Endothelial cell of hepatic sinusoid (primary cell): ENCODE measurements around the gene NUP88.

Experiments used
- in situ Hi-C: cut with HindIII; loops from 2 replicates; pipeline ENCODE4 v1.10.0; 2017; ENCODE audit warnings: low sequenced_read_pairs

Gene NUP88

GRCh38 chr17:5361426-5361825 lies 58.0 kb downstream of the NUP88 start:
- in situ Hi-C loops, result loop anchor here (5.0 kb wide), 1 partner anchor 46 kb away; no protein-coding TSS in a partner anchor

DNA sequence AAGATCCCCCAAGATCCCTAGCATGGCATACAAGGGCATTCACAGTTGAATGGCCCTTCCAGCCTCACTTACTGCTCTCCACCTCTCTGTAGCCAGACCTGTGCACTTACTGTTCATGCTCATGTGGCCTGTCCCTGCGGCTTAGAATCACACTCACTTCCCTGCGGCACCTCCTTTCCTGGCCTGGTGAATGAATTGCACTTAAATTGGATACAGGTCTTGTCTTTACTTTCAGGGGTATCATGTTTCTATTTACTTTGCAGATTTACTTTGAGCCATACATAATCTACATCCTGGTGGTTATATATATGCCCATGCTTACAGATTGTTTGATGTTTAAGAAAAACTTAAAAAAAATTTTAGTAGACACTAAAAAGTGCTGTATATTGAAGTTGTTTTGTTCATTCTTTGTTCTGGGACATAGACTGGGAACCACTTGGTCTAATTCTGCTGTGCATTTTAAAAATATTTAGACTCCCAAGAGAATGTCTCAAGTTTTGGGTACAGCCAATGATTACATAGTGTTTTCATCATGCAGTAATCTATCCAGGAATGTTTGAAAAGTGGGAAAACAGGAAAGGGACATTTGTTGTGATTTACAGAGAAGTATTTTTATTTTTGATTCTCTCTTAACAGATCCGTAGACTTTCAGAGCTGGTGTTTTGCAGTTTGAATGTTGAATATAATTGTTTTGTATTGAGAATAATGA lies 63.9 kb downstream of the NUP88 start:
- in situ Hi-C loops, result no loop called here

DNA sequence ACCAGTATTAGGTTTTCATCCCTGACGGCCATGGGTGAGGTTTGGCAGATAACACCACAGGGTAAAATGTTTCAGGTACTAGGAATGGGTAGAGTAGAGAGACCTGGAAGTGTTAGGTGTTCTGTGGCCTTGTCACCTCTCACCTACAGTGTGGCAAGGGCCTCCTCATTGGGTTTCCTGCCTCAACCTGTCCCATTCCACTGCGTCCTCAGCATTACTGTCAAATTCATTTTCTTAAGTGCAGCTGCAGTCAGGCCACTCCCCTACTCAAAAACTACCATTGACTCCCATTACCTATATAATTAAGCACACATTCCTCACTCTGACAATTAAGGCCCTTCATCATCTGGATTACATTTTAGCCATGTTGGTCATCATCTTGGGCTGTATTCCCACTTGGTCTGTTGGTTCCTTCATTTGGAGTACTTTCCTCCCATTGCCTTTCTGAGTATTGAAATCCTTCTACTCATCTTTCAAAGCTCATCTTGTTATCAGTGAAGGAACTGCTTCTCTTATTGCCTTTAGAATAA lies 64.5 kb downstream of the NUP88 start:
- in situ Hi-C loops, result no loop called here

DNA sequence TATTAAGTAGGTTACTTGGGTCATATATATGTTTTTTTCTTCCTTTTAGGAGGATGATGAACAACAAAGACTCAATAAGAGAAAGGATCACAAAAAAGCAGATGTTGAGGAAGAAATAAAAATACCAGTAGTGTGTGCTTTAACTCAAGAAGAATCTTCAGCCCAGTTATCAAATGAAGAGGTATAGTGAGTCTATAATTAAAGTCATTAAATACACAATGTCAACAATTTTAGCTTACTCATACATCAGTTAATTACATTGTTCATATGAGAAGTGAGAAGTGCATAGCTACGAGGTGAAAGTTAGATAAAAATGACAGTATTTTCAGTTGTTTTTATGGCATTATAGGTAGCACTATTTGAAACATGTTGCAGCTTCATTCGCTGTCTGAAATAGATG lies 65.2 kb downstream of the NUP88 start:
- in situ Hi-C loops, result no loop called here

DNA sequence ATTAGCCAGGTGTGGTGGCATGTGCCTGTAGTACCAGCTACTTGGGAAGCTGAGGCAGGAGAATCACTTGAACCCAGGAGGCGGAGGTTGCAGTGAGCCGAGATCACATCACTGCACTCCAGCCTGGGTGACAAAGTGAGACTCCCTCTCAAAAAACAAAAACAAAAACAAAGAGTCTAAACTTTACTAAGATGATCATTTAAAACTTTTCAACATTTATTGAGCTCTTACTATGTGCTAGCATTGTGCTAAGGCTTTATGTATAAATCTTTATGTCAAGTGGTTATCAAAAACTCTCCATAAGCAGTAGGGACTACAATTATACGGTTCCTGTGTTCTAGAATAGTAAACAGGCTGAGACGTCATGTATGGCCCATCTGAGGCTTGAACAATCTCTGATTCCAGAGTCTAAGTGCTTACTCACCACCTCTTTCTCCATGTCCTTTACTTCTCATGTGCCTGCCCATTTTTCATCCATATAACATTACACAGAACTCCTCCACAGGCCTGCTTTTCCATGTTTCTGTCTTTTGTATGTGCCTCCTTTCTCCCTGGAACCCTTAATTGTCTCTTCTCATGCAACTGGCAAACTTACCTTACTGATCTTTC lies 66.7 kb downstream of the NUP88 start:
- in situ Hi-C loops, result no loop called here

GRCh38 chr17:5344914-5345313 lies 74.5 kb downstream of the NUP88 start:
- in situ Hi-C loops, result no loop called here
